ENCODE results near the gene CYGB.

Gene CYGB

GRCh38 chr17:76530811-76531485 lies 6.6 kb downstream of the CYGB start:
- Histone ChIP-seq H3K27ac (peak overlapping the region; percentile 65), H3K4me3 (ENCODE audit: low read depth, low read length) (no peak overlapping the region), H3K27me3 (replicated peaks) (no peaks in the 10 kb centered on the region), H3K36me3 (replicated peaks) (no peaks in the 10 kb centered on the region)
- DNase-seq: no peak
- in situ Hi-C loops (cut with HindIII; ENCODE audit: low pct_ligation_motif_present, low sequenced_read_pairs): no loop called here
- TF ChIP-seq, protein P1, sequence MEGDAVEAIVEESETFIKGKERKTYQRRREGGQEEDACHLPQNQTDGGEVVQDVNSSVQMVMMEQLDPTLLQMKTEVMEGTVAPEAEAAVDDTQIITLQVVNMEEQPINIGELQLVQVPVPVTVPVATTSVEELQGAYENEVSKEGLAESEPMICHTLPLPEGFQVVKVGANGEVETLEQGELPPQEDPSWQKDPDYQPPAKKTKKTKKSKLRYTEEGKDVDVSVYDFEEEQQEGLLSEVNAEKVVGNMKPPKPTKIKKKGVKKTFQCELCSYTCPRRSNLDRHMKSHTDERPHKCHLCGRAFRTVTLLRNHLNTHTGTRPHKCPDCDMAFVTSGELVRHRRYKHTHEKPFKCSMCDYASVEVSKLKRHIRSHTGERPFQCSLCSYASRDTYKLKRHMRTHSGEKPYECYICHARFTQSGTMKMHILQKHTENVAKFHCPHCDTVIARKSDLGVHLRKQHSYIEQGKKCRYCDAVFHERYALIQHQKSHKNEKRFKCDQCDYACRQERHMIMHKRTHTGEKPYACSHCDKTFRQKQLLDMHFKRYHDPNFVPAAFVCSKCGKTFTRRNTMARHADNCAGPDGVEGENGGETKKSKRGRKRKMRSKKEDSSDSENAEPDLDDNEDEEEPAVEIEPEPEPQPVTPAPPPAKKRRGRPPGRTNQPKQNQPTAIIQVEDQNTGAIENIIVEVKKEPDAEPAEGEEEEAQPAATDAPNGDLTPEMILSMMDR (IDR thresholded peaks at IDR 0.05; ENCODE audit: low read depth, low read length, missing control alignments): no peak

- Histone ChIP-seq H3K27me3 (replicated peaks) (no peaks in the 10 kb centered on the region), H3K4me3 (ENCODE audit: low read depth, low read length) (no peak overlapping the region), H3K36me3 (replicated peaks) (no peaks in the 10 kb centered on the region), H3K27ac (peak overlapping the region; percentile 65)
- in situ Hi-C loops (cut with HindIII; ENCODE audit: low pct_ligation_motif_present, low sequenced_read_pairs): no loop called here
- TF ChIP-seq, protein P1 (IDR thresholded peaks at IDR 0.05; ENCODE audit: low read depth, low read length, missing control alignments): no peak
- no peak for DNase-seq
Measured at GRCh38 chr17:76530095-76530723, 7.3 kb downstream of the CYGB start.

GRCh38 chr17:76529224-76530094 lies 8.1 kb downstream of the CYGB start:
- no peaks in the 10 kb centered on the region for H3K36me3 ChIP-seq (replicated peaks)
- no peak overlapping the region for H3K4me3 ChIP-seq (ENCODE audit: low read depth, low read length)
- H3K27me3 ChIP-seq (replicated peaks): no peaks in the 10 kb centered on the region
- DNase-seq: peak; percentile 57
- TF ChIP-seq, protein P1 (IDR thresholded peaks at IDR 0.05; ENCODE audit: low read depth, low read length, missing control alignments): no peak
- H3K27ac ChIP-seq: peak overlapping the region; percentile 65
- in situ Hi-C loops (cut with HindIII; ENCODE audit: low pct_ligation_motif_present, low sequenced_read_pairs): no loop called here

DNA sequence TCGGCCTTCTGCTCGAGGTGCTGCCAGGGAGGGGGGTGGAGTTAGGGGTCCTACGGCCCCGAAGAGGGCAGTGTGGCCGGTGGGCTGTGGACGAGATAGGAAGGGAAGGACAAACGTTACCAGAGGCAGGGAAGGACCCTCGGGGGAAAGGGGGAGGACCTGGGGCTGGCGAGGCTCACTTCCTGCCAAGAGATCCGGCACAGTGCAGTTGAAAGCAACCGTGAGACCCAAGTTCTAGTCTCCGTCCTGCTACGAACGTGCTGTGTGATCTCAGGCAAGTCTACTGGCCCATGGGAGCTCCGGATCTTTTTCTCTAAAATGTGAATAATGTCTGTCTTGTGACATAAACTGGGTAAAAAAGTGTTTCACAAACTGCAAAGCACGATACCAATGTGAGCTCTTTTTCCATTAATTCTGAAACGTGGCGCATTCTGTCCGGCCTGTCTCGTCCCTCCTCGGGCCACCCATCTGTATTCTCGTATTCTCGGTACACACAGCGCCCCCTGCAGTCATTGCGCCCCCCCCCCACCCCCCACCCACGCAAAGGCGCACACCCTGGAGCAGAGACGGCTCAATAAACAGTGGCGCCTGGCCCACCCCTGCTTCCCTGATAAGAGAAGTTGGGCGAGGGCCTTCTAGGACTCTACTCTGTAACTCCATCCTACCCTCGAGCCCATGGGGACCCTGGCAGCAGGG lies 8.8 kb downstream of the CYGB start:
- TF ChIP-seq, protein P1 (IDR thresholded peaks at IDR 0.05; ENCODE audit: low read depth, low read length, missing control alignments): peak; percentile 42
- H3K27ac ChIP-seq: peak overlapping the region; percentile 65
- in situ Hi-C loops (cut with HindIII; ENCODE audit: low pct_ligation_motif_present, low sequenced_read_pairs): no loop called here
- H3K4me3 ChIP-seq (ENCODE audit: low read depth, low read length): no peak overlapping the region
- H3K27me3 ChIP-seq (replicated peaks): no peaks in the 10 kb centered on the region
- H3K36me3 ChIP-seq (replicated peaks): no peaks in the 10 kb centered on the region
- DNase-seq: no peak

DNA sequence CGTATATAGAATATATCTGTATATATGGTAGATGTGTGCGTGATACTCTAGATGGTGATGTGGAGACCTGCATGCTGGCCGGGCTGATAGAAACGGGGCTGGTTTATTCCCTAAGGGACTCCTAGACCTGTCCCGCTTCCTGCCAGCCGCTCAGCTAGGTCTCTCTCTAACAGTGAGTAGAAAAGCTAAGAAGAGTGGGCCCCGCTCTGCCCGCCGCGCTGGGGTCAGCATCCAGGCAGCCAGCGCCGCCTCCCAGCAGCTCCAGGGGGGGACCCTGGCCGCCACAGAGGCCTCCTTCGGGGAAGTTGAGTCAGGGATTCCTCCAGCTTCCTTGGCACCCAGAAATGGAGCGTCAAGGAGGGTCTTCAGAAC lies 9.4 kb downstream of the CYGB start:
- TF ChIP-seq, protein P1 (IDR thresholded peaks at IDR 0.05; ENCODE audit: low read depth, low read length, missing control alignments): no peak
- DNase-seq: no peak
- H3K4me3 ChIP-seq (ENCODE audit: low read depth, low read length): no peak overlapping the region
- H3K27ac ChIP-seq: peak overlapping the region; percentile 37
- H3K36me3 ChIP-seq (replicated peaks): no peaks in the 10 kb centered on the region
- no peaks in the 10 kb centered on the region for H3K27me3 ChIP-seq (replicated peaks)
- in situ Hi-C loops (cut with HindIII; ENCODE audit: low pct_ligation_motif_present, low sequenced_read_pairs): no loop called here

Measured in brain microvascular endothelial cell (primary cell).